ENCODE measurements around the gene ATP5F1D. TPM values are rescaled to one million over a fixed set of nuclear protein-coding genes. Genes with fewer than 3 reads are reported as not detected.

The ATP5F1D gene
- total and polyA plus RNA-seq, 2 donors (not counting 3 experiments of a cell fraction or from before 2014, with no cell fraction given), result 167 to 192 TPM

- Histone ChIP-seq H3K27me3 (ENCODE audit: control insufficient read depth in 2 of 2, insufficient read depth in 2 of 2, low read length in 2 of 2) (no peaks in the 10 kb centered on the region), H3K4me3 (replicated peaks in 1 of 3; ENCODE audit: insufficient read depth in 1 of 3, low read depth in 1 of 3, low read length in 3 of 3) (no peak overlapping the region), H3K9ac (replicated peaks; ENCODE audit: extremely low read depth, insufficient read depth, low read length) (no peak overlapping the region), H3K9me3 (replicated peaks; ENCODE audit: control insufficient read depth, insufficient read depth, low read length) (no peaks in the 10 kb centered on the region), H3K36me3 (ENCODE audit: control insufficient read depth in 2 of 2, extremely low read depth in 1 of 2, insufficient read depth in 2 of 2, low read length in 2 of 2) (peaks cover 13 to 26% of the 10 kb centered on the region in 2 experiments), H3K4me1 (ENCODE audit: control insufficient read depth, extremely low read depth, insufficient read depth, low read length) (peaks cover 38% of the 10 kb centered on the region), H3K27ac (ENCODE audit: insufficient read depth, low read depth, low read length) (no peak overlapping the region), H4K20me1 (replicated peaks; ENCODE audit: control insufficient read depth, extremely low read depth, insufficient read depth, low read length) (no peaks in the 10 kb centered on the region), H3K4me2 (ENCODE audit: insufficient read depth, low read length) (no peak overlapping the region), H3K79me2 (ENCODE audit: control insufficient read depth, insufficient read depth, low read length) (peaks cover 37% of the 10 kb centered on the region), H2AFZ (ENCODE audit: low read depth, low read length) (no peak overlapping the region), H3K9me1 (replicated peaks; ENCODE audit: control insufficient read depth, extremely low read depth, insufficient read depth, low read length) (no peaks in the 10 kb centered on the region)
- dilution Hi-C loops (cut with MboI; ENCODE audit: extremely low pct_ligation_motif_present, low sequenced_read_pairs) (no loop called here), intact Hi-C loops (cut with micrococcal nuclease) (no loop called here)
- BruUV-seq (replicated peaks), result no TSS peak
- CTCF ChIA-PET, result interaction anchor here (0.6 to 7.2 kb wide), 5 partner anchors 15 to 155 kb away, joined by 3 to 1001 read pairs (median 3); partner anchors contain the start of gene ATP5F1D
- FAIRE-seq (no peak), DNase-seq (ENCODE audit: low read depth, low spot score) (no peak)
- POLR2A ChIA-PET, result interaction anchor here (0.6 to 1.5 kb wide), 27 partner anchors 9 to 375 kb away, joined by 3 to 87 read pairs (median 4); partner anchors contain the start of genes ATP5F1D, CBARP, REEP6 and RNU6-9
- TF ChIP-seq MAX (IDR thresholded peaks at IDR 0.05; ENCODE audit: insufficient read depth, insufficient read length), result no peak
- TF ChIP-seq POLR2A (IDR thresholded peaks at IDR 0.05; ENCODE audit: low read depth, low read length), result no peak
- TF ChIP-seq POLR2AphosphoS5 (IDR thresholded peaks at IDR 0.05; ENCODE audit: insufficient read depth, low read depth, low read length), result no peak
- no peak for TF ChIP-seq CTCF (IDR thresholded peaks at IDR 0.05; ENCODE audit: extremely low read depth in 1 of 2, insufficient read depth in 1 of 2, low read depth in 1 of 2, low read length in 2 of 2)
- TF ChIP-seq GATA2 (IDR thresholded peaks at IDR 0.05; ENCODE audit: insufficient read depth, insufficient read length, low read depth, low read length), result no peak
- TF ChIP-seq FOS (IDR thresholded peaks at IDR 0.05; ENCODE audit: borderline replicate concordance, insufficient read depth, low read length), result no peak
- TF ChIP-seq EZH2 (IDR thresholded peaks at IDR 0.05; ENCODE audit: borderline replicate concordance, low read depth, low read length, severe bottlenecking), result no peak
- no peak for TF ChIP-seq JUN (IDR thresholded peaks at IDR 0.05; ENCODE audit: borderline replicate concordance, insufficient read depth, insufficient read length, low read depth)
- no peak for TF ChIP-seq MYC (IDR thresholded peaks at IDR 0.05; ENCODE audit: low read depth, low read length)
Measured at GRCh38 chr19:1268226-1269064, 26.9 kb downstream of the ATP5F1D start.

Data from endothelial cell of umbilical vein (primary cell).